Stimulated activated CD8-positive, alpha-beta memory T cell treated with anti-CD3 and anti-CD28 coated beads, Interleukin-4, amount 100 ng/mL, for 4 hours (primary cell): ENCODE results near the gene DDC.

ENCODE experiments used
- DNase-seq, 2 donors: peaks; one replicate each; pipeline ENCODE4 v3.0.0-alpha.2; 2020; ENCODE audit warnings: low read depth in 2 of 2, low spot score in 1 of 2

Gene DDC

GRCh38 chr7:50491943-50492342 lies 73.3 kb downstream of the DDC start:
- no peak for DNase-seq

DNA sequence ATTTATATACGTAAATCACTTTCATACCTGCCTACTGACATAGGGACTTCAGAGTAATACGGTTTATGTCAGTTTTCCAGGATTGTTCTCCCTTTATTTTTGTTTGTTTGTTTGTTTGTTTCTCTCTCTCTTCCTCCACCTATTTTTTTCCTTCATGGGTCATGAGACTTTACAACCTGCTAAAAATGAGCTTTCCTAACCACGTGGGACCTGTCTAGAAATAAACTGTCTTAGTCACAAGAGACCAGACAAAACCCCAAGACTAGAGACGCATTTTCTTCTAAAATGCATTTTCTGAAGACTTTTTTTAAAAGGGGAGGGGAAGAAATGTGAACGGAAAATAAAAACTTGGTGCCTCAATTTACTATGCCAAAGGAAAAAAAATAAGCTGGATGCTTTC lies 74.0 kb downstream of the DDC start:
- DNase-seq, result no peak

DNA sequence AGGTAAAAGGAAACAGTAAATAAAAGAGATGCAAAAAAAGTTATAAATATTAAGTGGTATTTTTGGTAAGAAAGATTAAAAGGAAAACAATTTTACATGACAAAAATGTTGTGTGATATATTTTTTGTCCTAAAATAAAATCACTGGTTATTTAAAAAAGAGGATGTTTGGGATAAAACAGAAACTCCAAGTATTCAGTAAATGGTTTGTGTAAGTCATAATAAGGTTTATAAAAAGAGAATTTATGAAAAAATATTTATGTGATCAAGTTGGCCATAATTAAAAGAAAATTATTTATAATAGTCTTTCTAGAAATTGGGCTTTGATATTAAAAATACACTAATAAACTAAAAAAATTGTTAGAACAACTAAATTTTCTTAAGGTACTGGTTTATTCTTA lies 76.8 kb downstream of the DDC start:
- DNase-seq, result no peak

DNA sequence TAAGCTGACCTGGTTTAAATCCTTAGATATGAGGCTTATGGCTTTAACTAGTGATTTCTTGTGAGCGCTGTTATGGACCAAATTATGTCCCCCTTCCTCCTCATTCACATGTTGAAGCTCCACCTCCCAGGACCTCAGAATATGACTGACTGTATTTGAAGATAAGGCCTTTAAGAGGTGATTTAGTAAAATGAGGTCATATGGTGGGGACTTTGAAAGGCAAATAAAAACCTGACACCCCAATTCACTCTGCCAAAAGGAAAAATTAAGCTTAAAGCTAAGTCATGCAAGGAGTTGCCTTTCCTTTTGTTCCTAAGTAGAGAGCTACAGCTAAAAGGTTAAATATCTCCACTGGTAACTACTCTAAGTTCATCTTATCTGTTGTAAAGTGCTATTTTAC lies 78.7 kb downstream of the DDC start:
- no peak for DNase-seq

- no peak for DNase-seq
These were observed 83.3 kb downstream of the DDC start for GRCh38 chr7:50481867-50482266.

DNA sequence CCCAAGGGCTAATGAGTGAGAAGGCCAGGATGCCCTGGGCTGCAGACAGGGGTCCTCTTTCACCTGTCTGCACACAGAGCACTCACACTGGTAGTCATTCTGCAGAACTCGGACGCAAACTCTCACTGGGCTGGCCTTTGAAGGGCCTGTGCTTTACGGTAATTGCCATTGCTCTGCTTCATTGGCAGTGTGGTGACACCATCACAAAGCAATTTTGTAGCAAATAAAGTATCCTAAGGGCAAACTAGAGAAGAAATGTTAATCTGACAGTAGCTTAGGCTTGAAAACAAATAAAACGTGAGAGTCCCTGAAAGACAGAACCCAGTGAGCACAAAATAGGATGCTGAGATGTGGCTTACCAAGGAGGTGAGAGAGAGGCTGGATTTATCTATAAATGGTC lies 84.4 kb downstream of the DDC start:
- no peak for DNase-seq

GRCh38 chr7:50479743-50480517 lies 85.3 kb downstream of the DDC start:
- DNase-seq, result no peak

DNA sequence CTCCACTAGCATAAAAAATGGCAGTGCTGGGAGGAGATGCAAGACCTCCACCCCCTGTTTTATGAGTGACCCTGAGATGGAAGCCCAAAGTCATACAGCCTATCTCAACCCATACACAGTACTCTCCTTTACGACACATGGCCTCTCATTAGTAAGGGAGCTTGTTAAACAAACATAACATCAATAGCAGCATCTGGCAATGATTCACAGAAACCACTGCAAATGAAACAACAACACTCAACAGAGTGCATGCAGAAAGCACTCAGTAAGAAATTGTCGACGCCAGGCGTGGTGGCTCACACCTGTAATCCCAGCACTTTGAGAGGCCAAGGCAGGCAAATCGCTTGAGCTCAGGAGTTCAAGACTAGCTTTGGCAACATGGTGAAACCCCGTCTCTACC lies 87.6 kb downstream of the DDC start:
- DNase-seq, result no peak

GRCh38 chr7:50476953-50477625 lies 88.1 kb downstream of the DDC start:
- no peak for DNase-seq

- no peak for DNase-seq
These were observed 89.9 kb downstream of the DDC start for GRCh38 chr7:50475340-50475739.

DNA sequence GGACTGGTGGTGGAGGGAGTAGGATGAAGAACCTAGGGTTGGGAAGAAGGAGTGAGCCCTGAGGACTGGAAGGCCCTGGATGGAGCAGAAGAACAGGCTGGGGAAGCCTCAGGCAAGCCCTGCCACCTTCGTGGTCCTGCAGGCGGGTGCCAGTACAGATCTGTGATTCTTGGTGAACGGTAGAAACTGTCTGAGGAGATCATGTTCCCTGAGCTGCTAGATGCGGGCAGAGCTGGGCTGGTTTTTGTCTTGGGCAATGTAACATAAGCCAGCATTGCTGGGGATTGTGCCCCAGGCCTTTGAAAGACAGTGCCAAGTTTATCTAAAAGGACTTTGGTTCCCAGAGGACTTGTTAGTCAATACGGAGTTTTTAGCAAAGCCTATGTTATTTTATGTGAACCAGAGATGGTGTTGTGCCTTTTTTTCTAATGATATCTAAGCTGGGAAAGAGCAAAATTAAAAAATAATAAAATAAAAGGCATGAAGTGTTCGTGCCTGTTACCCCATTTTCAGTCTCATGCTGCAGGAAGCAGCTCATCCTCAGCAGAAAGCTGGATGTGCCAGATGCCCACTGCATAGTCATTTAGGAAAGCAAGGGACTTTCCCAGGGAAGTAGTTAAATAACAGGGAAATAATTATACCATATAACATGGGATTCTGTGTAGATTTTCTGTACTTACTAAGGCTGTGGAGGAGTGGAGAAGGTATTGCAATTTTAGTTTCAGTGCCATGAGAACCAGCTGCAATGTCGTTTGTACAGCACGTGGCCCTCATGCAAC lies 90.6 kb downstream of the DDC start:
- DNase-seq, result no peak

GRCh38 chr7:50473531-50473930 lies 91.7 kb downstream of the DDC start:
- no peak for DNase-seq

GRCh38 chr7:50472427-50472826 lies 92.8 kb downstream of the DDC start:
- DNase-seq, result no peak

- DNase-seq, result no peak
These were observed 93.2 kb downstream of the DDC start for GRCh38 chr7:50471970-50472369.

DNA sequence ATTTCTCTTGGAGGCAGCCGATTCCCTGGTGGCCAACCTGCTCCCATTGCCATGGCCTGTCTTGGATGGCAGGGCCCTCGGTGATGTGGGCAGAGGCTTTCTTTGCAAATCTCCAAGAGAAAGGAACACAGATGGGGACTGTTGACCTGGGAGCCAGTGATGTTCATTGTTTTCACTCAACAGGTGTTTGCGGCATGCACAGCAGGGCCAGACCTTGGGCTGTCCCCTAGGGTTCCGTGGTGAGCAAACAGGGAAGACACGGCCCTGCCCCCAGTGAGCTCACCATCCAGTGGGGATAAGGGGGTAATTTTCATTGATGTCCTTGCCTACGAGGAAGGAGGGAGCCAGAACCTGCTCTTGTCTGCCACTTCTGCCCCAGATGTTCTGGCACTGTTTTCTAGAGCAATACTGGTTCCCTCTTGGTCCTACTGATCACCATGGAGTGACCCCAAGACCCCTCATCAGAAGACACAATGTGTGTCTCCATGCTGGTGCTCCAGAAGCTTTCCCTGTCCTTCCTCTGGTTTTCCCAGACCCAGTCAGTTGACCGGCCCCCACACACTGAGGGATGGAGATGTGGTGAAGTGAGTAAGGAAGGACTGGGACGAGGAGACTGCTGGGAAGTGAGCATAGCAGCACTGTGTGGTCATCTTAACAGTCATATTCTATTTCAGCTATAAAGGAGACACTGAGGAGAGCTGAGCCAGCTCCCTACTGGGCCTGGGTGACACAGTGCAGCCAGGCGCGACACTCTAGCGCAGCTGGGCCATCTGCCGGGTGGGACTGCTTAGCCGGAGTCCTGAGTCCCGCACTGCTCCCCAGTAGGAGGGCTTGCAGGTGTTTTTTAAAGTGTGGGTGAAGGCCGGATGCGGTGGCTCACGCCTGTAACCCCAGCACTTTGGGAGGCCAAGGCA lies 94.7 kb downstream of the DDC start:
- DNase-seq, result no peak

- no peak for DNase-seq
These were observed 96.0 kb downstream of the DDC start for GRCh38 chr7:50469181-50469580.

DNA sequence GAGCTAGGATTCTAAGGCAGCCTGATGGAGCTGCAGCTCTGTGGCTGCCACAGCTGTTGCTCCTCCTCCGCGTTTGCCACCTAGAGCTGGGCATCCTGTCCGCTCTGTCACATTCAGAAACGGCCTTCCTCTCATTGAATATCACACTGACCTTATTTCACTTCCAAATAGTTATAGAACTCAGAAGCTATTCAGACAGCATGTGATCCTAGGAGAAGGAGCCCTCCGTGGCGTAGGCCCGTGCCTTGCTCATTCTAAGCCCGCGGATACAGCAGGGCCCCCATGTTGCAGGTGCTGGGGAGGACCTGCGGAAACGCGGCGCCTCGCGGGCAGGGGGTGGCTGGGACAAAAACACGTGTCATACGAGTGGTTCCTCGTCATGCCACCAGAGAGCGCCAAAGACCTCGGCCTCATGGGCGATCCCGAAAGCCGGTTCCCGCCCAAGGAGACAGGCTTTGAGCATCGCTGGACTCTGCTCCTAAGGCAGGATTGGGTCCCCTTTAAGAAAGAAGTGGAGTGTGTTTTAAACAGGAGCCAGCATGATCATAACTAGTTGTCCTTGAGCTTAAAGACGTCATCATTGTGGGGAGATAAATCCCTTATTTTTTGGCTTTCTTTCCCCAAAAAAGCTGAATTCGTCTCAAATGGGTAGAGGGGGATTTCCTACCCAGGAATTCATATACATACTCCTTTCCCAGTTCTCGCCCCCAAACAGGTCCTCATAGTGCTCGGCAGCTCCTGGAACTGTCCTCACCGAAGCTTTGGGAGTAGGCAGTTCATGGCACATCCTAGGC lies 97.2 kb downstream of the DDC start:
- DNase-seq, result peak; percentile 51 to 62

DNA sequence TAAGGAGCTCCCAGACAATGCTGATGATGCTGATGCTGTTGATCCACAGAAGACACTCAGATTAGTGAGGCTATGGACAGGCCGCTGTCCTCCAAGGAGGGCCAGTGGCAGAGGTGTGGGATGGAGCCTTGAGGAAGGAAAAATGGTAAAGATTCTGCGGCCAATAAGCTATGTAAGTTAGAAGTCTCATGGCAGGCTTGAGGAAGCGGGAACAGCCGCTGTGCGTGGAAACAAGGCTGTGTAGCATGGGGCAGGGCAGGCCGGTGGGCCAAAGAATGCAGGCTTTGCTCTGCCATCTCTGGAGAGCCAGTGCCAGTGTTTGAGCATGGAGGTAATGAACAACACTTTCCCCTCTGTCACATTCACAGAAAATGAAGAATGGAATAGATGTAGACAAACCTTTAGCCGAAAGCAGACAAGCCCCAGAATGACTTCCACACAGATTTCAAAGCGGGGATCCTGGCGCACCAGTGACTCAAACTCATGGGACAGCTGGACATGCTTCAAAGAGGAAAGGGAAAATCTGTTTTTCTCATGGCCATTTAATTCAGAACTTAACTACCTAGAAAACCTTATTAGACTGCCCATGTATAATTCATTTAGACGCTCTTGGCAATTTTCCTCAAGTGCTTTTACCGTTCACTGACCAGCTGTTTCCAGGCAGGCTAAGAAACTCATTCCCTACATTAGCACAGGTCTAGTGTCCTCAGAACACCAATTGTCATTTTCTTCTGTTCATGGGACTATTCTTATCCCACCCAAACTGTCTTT lies 98.2 kb downstream of the DDC start:
- DNase-seq, result no peak

- DNase-seq, result no peak
These were observed 102.2 kb downstream of the DDC start for GRCh38 chr7:50463035-50463434.

DNA sequence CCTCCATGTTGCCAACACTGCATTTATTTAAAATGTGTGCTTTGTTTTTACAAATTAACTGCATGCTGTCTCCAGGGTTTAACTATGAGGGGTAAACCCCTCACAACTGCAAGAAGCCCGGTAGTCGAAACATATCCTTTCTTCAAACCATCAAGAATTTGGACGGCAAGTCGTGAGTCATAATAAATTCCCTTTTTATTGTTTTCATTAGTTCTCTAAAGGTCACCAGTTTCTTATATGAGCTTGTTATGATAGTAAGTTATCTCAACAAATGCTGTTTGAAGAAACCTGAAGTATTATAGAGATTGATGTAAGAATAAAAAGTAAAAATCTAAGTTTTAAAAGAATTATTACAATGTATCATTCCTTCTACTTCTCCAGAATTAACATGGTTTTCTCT lies 102.8 kb downstream of the DDC start:
- no peak for DNase-seq
